Epithelial cell of esophagus (primary cell): Measurements from ENCODE around the gene IL26.
"Not testable (repeated sequence)": the region's sequence is repeated elsewhere in the genome, so short reads cannot be mapped to it uniquely, and the experiment has no call there.

Experiments used
- DNase-seq: peaks from one replicate; pipeline ENCODE4 v3.0.0; 2010; ENCODE audit warnings: low read depth
- H3K4me3 ChIP-seq: 2 replicates; pipeline ENCODE4 v1.5.1; 2011; ENCODE audit warnings: mild to moderate bottlenecking, low read length, control low read depth
- TF ChIP-seq, protein P1 (sequence below): IDR thresholded peaks from 2 replicates; pipeline ENCODE4 v1.5.1; 2011; ENCODE audit warnings: low read depth, mild to moderate bottlenecking, low read length, control low read depth, inconsistent platforms; ENCODE audit not compliant: insufficient read depth; ENCODE audit errors: missing control alignments

IL26 gene

DNA sequence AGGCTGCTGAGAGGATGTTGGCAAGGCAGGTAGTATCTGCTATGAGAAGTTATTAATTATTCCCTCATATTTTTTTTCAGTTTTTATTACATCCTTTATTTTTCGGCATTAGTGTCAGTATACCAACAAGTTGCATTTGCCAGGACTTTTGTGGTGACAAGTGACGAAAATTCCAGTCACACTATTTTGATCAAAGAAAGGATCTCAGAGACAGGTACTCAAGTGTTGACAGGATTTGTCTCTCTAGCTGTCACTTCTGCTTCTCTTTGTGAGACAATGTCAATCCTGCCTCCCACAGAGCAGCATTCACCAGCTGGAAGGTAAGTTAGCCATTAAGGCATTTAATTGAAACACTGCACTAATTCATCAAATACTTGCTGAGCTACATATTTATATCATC is 48.0 kb downstream of the IL26 start:
- DNase-seq, result no peak
- TF ChIP-seq, protein P1, sequence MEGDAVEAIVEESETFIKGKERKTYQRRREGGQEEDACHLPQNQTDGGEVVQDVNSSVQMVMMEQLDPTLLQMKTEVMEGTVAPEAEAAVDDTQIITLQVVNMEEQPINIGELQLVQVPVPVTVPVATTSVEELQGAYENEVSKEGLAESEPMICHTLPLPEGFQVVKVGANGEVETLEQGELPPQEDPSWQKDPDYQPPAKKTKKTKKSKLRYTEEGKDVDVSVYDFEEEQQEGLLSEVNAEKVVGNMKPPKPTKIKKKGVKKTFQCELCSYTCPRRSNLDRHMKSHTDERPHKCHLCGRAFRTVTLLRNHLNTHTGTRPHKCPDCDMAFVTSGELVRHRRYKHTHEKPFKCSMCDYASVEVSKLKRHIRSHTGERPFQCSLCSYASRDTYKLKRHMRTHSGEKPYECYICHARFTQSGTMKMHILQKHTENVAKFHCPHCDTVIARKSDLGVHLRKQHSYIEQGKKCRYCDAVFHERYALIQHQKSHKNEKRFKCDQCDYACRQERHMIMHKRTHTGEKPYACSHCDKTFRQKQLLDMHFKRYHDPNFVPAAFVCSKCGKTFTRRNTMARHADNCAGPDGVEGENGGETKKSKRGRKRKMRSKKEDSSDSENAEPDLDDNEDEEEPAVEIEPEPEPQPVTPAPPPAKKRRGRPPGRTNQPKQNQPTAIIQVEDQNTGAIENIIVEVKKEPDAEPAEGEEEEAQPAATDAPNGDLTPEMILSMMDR, result no peak
- H3K4me3 ChIP-seq, result no peak overlapping the region

DNA sequence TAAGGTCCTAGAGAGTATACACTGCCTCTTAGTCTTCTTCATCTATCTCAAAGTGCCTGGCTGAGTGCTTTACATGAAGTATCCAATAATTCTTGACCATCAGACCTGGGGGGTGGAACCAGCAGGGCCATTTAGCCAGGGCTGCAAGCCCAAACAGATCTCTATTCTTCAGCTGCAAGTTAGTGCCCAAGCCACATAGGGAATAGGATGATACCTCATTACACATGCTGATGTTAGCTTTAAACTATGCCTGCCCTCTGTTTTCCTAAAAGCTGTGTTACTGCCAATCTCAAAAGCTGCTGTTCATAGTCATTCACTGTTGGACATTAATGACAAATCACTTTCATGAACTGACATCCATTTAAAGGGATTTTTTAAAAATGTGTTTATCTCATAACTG is 49.4 kb downstream of the IL26 start:
- H3K4me3 ChIP-seq, result no peak overlapping the region
- TF ChIP-seq, protein P1, result no peak
- DNase-seq, result peak; percentile 56

DNA sequence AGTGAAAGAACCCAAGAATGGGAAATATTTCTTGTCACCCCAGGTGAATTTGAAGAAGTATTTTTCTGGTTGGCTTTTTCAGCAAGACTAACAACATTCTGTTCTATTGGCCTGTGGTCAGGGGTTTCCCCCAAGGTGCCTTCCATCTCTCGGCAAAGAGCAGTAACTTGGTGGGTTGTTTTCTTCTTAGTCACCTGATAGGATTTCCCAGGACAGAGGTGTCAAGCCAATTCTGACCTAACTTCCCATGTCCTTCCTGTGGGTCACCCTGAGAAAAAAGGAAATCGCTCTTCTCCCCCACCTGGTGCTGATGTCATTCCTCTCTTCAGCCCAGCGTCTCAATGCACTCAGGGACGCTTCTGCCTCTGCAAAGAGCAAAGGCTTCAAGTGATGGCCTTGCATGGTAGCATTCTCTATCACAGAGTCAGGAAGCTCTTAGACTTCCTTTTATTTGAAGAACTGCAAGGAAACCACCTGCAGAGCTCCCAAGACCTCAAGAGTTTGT is 50.0 kb downstream of the IL26 start:
- H3K4me3 ChIP-seq, result no peak overlapping the region
- TF ChIP-seq, protein P1, result no peak
- DNase-seq, result no peak

DNA sequence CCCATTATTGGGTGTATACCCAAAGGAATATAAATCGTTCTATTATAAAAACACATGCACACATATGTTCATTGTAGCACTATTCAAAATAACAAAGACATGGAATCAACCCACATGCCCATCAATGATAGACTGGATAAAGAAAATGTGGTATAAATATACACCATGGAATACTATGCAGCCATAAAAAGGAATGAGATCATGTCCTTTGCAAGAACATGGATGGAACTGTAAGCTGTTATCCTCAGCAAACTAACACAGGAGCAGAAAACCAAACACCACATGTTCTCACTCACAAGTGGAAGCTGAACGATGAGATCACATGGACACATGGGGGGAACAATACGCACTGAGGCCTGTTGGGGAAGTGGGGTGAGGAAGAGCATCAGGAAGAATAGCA is 50.8 kb downstream of the IL26 start:
- not testable (repeated sequence) for H3K4me3 ChIP-seq, DNase-seq

DNA sequence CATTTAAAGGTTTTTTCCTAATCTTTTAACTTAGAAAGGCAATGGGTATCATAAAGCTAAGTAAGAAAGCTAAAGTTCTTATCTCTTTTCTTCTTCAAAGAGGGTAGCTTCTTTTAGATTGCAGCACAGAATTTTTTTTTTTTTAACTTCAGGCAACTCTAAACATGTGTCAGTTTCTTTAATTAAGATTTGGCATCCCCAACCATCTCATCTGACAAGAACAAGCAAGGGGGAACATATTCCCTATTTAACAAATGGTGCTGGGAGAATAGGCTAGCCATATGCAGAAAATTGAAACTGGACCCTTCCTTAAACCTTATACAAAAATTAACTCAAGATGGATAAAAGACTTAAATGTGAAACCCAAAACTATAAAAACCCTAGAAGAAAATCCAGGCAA is 51.8 kb downstream of the IL26 start:
- no peak overlapping the region for H3K4me3 ChIP-seq

DNA sequence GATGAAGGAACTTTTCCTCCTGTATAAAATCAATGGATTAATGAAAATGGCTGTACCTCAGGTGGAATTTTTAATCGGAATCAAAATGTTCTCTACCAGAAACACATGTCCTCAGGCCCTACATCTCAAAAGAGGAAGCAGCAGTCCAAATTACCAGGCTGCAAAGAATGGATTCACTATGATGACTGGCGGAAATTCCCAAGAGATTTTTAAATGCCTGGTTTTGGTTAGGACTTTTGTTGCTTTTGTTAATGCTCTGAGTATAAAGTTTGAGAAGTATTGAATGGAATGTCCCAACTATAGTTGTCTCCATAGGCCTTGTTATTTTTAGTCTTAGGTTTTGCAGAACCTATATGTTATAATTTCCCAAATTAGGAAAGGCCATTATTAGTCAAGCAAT is 54.9 kb downstream of the IL26 start:
- no peak overlapping the region for H3K4me3 ChIP-seq
- no peak for DNase-seq
- TF ChIP-seq, protein P1, result no peak

More for the DNA sequence above, 51.8 kb downstream of the IL26 start:
- no peak for DNase-seq
- TF ChIP-seq, protein P1, result no peak

DNA sequence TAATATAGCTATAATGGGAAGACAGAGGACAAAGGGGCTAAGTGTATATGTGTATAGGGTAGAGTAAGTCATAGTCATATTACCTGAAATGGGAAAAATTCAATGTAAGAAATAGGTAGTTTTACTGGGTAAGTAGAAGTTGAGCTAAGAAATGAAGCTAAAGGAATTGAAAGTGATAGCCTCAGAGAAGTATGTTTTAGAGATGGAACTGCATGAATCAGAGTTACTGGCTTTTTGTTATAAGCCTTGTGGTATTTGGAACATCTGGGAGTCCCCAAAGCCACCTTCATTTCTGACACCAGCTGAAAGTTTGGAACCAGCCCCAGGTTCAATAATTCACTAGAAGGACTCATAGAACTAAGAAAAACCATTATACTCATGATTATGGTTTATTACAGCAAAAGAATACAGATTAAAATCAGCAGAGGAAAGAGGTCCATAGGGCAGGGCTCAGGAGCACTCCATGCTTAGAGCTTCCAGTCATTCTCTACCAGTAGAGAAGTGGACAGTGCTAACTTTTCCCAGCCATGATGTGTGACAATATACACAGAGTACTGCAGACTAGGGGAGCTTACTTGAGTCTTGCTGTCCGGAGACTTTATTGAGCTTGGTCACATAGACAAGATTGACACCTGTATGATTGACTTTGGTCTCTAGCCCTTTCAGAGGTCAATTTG is 56.3 kb downstream of the IL26 start:
- no peak for DNase-seq
- TF ChIP-seq, protein P1, result no peak
- H3K4me3 ChIP-seq, result no peak overlapping the region
